ENCODE data around the gene C2CD3.

Gene C2CD3

DNA sequence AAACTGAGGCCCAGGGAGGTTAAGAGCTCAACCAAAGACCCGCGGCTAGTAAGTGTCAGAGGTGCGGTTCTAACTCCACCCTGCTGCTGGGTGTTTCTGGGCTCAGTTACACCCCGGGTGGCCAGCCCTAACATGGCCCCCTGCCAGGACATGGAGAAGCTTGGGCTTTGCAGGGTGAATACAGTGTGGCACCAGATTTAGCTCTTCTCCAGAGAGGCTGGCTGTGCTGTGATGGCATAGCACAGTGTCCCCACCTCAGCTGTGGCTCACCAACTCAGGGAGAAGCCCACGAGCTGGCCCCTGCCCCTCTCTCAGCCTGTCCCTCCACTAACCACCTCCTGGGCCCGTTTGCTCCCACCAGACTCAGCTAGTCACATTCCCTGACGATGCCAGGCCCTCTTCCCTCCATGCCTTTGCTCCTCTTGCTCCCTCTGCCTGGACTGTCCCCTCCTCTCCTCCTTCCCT lies 168.9 kb downstream of the C2CD3 start:
- TF ChIP-seq FOXP2 (optimal IDR thresholded peaks at IDR 0.05; ENCODE audit: borderline replicate concordance, extremely low read depth, extremely low read length, insufficient read depth): no peak

DNA sequence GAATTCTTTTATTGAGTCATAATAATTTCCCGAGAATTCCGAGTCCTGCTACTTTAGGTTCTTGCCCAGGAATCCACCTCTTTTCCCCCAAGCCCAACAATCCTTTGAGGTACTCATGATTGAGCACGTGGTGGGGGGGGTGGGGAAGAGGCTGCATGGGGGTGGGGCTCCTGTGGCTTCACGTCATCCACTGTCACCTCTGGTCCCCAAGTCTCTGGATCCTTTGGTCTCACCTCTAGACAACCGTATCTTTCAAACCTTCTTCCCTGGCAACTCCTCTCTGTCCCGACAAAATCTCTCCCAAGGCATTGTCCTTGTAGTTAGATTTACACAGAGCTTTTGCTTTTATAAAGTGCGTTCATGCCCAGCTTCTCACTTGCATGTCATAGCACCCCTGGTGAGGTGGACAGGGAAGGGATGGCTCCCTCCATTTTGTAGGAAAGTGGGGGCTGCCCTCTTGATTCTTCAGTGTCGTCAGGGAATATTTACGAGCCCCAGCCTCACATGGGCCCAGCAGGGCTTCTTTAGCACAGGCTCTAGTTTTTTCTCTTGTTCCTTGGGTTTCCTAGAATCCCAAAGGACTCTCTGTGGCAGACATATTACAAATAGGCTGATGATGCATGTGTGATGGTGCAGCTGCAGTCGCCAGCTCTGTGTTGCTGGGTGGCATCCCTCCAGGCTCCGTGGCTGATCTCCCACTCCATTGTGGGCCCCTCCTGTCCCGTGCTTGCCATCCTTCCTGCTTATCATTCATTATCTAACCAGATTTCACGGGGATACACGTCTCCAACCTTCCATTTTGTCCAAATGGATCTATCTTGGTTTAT lies 170.3 kb downstream of the C2CD3 start:
- TF ChIP-seq SIN3A (IDR thresholded peaks at IDR 0.05; ENCODE audit: borderline replicate concordance, insufficient read depth, low read length): no peak
- no peak for TF ChIP-seq TAF1 (IDR thresholded peaks at IDR 0.05; ENCODE audit: borderline replicate concordance, insufficient read depth, low read length)
- no peak for TF ChIP-seq FOXP2 (optimal IDR thresholded peaks at IDR 0.05; ENCODE audit: borderline replicate concordance, extremely low read depth, extremely low read length, insufficient read depth)
- TF ChIP-seq POLR2AphosphoS5 (IDR thresholded peaks at IDR 0.05; ENCODE audit: low read depth, low read length): no peak
- TF ChIP-seq, protein P1, sequence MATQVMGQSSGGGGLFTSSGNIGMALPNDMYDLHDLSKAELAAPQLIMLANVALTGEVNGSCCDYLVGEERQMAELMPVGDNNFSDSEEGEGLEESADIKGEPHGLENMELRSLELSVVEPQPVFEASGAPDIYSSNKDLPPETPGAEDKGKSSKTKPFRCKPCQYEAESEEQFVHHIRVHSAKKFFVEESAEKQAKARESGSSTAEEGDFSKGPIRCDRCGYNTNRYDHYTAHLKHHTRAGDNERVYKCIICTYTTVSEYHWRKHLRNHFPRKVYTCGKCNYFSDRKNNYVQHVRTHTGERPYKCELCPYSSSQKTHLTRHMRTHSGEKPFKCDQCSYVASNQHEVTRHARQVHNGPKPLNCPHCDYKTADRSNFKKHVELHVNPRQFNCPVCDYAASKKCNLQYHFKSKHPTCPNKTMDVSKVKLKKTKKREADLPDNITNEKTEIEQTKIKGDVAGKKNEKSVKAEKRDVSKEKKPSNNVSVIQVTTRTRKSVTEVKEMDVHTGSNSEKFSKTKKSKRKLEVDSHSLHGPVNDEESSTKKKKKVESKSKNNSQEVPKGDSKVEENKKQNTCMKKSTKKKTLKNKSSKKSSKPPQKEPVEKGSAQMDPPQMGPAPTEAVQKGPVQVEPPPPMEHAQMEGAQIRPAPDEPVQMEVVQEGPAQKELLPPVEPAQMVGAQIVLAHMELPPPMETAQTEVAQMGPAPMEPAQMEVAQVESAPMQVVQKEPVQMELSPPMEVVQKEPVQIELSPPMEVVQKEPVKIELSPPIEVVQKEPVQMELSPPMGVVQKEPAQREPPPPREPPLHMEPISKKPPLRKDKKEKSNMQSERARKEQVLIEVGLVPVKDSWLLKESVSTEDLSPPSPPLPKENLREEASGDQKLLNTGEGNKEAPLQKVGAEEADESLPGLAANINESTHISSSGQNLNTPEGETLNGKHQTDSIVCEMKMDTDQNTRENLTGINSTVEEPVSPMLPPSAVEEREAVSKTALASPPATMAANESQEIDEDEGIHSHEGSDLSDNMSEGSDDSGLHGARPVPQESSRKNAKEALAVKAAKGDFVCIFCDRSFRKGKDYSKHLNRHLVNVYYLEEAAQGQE (IDR thresholded peaks at IDR 0.05; ENCODE audit: insufficient read depth in 1 of 2, low read depth in 2 of 2, low read length in 2 of 2): no peak

DNA sequence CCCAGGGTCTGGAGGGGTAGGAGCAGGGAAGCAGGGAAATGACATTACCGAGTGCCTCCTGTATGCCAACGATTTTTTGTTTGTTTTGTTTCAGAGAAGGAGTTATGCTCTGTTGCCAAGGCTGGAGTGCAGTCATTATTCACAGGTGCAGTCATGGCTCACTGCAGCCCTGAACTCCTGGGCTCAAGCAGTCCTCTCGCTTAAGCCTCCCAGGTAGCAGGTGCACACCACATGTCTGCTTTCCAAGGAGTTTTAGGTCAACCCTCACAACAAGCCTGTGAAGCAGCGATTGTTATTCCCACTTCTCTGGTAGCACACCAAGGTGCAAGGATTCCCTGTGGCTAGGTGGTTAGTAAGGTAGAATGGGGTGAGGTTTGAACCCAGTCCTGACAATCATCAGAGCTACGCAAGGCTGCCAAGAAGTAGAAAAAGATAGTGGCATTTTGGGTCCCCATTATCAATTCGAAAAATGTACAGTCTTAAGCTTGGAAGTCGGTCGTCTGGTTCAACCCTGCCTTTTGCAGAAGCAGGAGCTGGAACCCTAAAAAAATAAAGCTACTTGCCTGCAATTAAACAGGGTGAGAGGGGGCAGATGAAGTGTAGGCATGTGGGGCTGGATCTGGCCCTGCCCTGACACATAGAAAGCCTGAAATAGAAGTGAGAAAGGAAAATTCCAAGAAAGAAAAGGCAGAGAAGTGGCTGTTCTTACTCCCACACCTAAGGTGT lies 171.1 kb downstream of the C2CD3 start:
- TF ChIP-seq SIN3A (IDR thresholded peaks at IDR 0.05; ENCODE audit: borderline replicate concordance, insufficient read depth, low read length): no peak
- TF ChIP-seq, protein P1 (IDR thresholded peaks at IDR 0.05; ENCODE audit: insufficient read depth in 1 of 2, low read depth in 2 of 2, low read length in 2 of 2): no peak
- TF ChIP-seq FOXP2 (optimal IDR thresholded peaks at IDR 0.05; ENCODE audit: borderline replicate concordance, extremely low read depth, extremely low read length, insufficient read depth): no peak
- no peak for TF ChIP-seq TAF1 (IDR thresholded peaks at IDR 0.05; ENCODE audit: borderline replicate concordance, insufficient read depth, low read length)
- TF ChIP-seq POLR2AphosphoS5 (IDR thresholded peaks at IDR 0.05; ENCODE audit: low read depth, low read length): no peak

DNA sequence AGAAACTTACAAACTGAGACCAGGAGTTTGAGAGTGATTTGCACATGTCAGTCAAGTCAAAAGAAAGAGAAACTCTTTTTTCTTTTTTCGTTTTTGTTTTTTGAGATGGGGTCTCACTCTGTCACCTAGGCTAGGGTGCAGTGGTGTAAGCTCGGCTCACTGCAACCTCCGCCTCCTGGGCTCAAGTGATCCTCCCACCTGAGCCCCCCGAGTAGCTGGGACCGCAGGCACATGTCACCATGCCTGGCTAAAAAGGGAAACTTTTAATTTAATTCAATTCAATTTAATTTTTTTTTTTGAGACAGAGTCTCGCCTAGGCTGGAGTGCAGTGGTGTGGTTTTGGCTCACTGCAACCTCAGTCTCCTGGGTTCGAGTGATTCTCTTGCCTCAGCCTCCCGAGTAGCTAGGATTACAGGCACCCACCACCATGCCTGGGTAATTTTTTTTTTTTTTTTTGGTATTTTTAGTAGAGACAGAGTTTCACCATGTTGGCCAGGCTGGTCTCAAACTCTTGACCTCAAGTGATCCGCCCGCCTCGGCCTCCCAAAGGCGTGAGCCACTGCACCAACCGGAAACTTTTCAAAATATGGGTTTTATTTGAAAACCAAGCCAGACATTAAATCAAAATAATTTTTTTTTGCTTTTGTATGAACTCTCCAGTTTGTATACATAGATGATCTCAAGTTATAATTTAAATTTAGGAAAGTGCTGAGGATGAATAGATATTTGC lies 171.8 kb downstream of the C2CD3 start:
- TF ChIP-seq POLR2AphosphoS5 (IDR thresholded peaks at IDR 0.05; ENCODE audit: low read depth, low read length) (no peak), FOXP2 (optimal IDR thresholded peaks at IDR 0.05; ENCODE audit: borderline replicate concordance, extremely low read depth, extremely low read length, insufficient read depth) (no peak), SIN3A (IDR thresholded peaks at IDR 0.05; ENCODE audit: borderline replicate concordance, insufficient read depth, low read length) (no peak), TAF1 (IDR thresholded peaks at IDR 0.05; ENCODE audit: borderline replicate concordance, insufficient read depth, low read length) (no peak)
- TF ChIP-seq, protein P1 (IDR thresholded peaks at IDR 0.05; ENCODE audit: insufficient read depth in 1 of 2, low read depth in 2 of 2, low read length in 2 of 2): no peak

DNA sequence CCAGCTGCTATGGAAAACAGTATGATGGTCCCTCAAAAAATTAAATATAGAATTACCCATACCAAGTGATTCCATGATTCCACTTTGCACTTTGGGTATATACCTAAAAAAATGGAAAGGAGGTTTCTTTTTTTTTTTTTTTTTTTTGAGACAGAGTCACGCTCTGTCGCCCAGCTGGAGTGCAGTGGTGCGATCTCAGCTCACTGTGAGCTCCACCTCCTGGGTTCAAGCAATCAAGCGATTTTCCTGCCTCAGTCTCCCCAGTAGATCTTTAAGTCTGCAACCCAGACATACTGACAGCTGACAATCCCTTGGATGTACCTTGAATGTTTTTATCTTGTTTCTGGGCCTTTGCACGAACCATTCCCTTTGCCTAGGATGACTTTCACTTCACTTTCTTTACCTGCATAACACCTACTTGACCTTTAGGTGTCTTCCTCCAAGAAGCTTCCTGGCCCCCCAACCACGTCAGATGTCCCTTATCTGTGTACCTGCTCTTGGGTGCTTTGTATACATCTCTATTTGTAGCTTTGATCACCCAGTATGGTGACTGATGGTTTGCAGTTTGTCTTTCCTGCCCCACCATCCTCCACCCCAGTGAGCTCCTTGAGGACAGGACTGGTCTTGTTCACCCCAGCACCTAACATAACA lies 173.6 kb downstream of the C2CD3 start:
- TF ChIP-seq FOXP2 (optimal IDR thresholded peaks at IDR 0.05; ENCODE audit: borderline replicate concordance, extremely low read depth, extremely low read length, insufficient read depth): no peak
- TF ChIP-seq SIN3A (IDR thresholded peaks at IDR 0.05; ENCODE audit: borderline replicate concordance, insufficient read depth, low read length): no peak
- no peak for TF ChIP-seq TAF1 (IDR thresholded peaks at IDR 0.05; ENCODE audit: borderline replicate concordance, insufficient read depth, low read length)
- TF ChIP-seq, protein P1 (IDR thresholded peaks at IDR 0.05; ENCODE audit: insufficient read depth in 1 of 2, low read depth in 2 of 2, low read length in 2 of 2): no peak
- no peak for TF ChIP-seq POLR2AphosphoS5 (IDR thresholded peaks at IDR 0.05; ENCODE audit: low read depth, low read length)
